Neural progenitor cell (in vitro differentiated cells): ENCODE results near the gene CHRM4. TPM values are rescaled to one million over a fixed set of nuclear protein-coding genes. Genes with fewer than 3 reads are reported as not detected.

Experiments used
- DNase-seq: peaks from one replicate; pipeline ENCODE4 v3.0.0-alpha.2; 2016; ENCODE audit warnings: low spot score
- H2AFZ ChIP-seq: fragments of 200-600 bp; sonication (generic); replicated peaks from 2 replicates; pipeline ENCODE4 v1.6.1; 2016; ENCODE audit warnings: antibody characterized with exemption
- H3F3A ChIP-seq: fragments of 200-600 bp; sonication (generic); 2 replicates; pipeline ENCODE4 v1.6.1; 2016; ENCODE audit warnings: antibody characterized with exemption, low read depth
- H3K27ac ChIP-seq: fragments of 200-600 bp; sonication (generic); 2 replicates; pipeline ENCODE4 v1.5.1; 2016; ENCODE audit warnings: mild to moderate bottlenecking
- H3K27me3 ChIP-seq: fragments of 200-600 bp; sonication (generic); 2 replicates; pipeline ENCODE4 v1.6.1; 2016; ENCODE audit warnings: mild to moderate bottlenecking, moderate library complexity
- H3K36me3 ChIP-seq: fragments of 200-600 bp; sonication (generic); 2 replicates; pipeline ENCODE4 v1.5.1; 2016
- H3K4me1 ChIP-seq: fragments of 200-600 bp; sonication (generic); 2 replicates; pipeline ENCODE4 v1.6.1; 2016; ENCODE audit warnings: mixed run types
- H3K4me2 ChIP-seq: fragments of 200-600 bp; sonication (generic); 2 replicates; pipeline ENCODE4 v1.6.1; 2016
- H3K4me3 ChIP-seq: fragments of 200-600 bp; sonication (generic); 2 replicates; pipeline ENCODE4 v1.5.1; 2016
- H3K79me2 ChIP-seq: fragments of 200-600 bp; sonication (generic); 2 replicates; pipeline ENCODE4 v1.6.1; 2016; ENCODE audit warnings: low read depth
- H3K9ac ChIP-seq: fragments of 200-600 bp; sonication (generic); 2 replicates; pipeline ENCODE4 v1.6.1; 2016
- H3K9me3 ChIP-seq: fragments of 200-600 bp; sonication (generic); 2 replicates; pipeline ENCODE4 v1.5.1; 2016; ENCODE audit warnings: low read depth
- H4K20me1 ChIP-seq: fragments of 200-600 bp; sonication (generic); 2 replicates; pipeline ENCODE4 v1.6.1; 2016; ENCODE audit warnings: low read depth
- H3K27ac Mint-ChIP-seq: 3 replicates; pipeline ENCODE4 v1.8.0; 2021; ENCODE audit warnings: mixed read lengths
- H3K27me3 Mint-ChIP-seq: 2 replicates; pipeline ENCODE4 v1.8.0; 2022; ENCODE audit warnings: low read depth, mild to moderate bottlenecking, inconsistent platforms, moderate library complexity, mixed read lengths; ENCODE audit not compliant: insufficient read depth
- H3K36me3 Mint-ChIP-seq: 3 replicates; pipeline ENCODE4 v1.8.0; 2021; ENCODE audit warnings: mixed read lengths
- H3K4me1 Mint-ChIP-seq: 3 replicates; pipeline ENCODE4 v1.8.0; 2021; ENCODE audit warnings: mixed read lengths
- H3K4me3 Mint-ChIP-seq: 3 replicates; pipeline ENCODE4 v1.8.0; 2021; ENCODE audit warnings: mild to moderate bottlenecking, moderate library complexity, mixed read lengths
- H3K9me3 Mint-ChIP-seq: 3 replicates; pipeline ENCODE4 v1.8.0; 2020; ENCODE audit warnings: mixed read lengths
- CTCF ChIP-seq: fragments of 200-600 bp; sonication (generic); IDR thresholded peaks from 2 replicates; pipeline ENCODE4 v1.5.1; 2017; ENCODE audit warnings: antibody characterized with exemption, mild to moderate bottlenecking
- EZH2 ChIP-seq: fragments of 200-600 bp; sonication (generic); IDR thresholded peaks from 2 replicates; pipeline ENCODE4 v1.6.1; 2017; ENCODE audit warnings: antibody characterized with exemption, mild to moderate bottlenecking, moderate library complexity
- EZH2phosphoT487 ChIP-seq: fragments of 200-600 bp; sonication (generic); IDR thresholded peaks from 2 replicates; pipeline ENCODE4 v1.6.1; 2017; ENCODE audit warnings: antibody characterized with exemption
- total RNA-seq: library from RNA; depleted of rRNA; stranded (reverse); fragments of >200 nt; gene quantifications from 2 replicates; pipeline ENCODE4 v1.2.3, GENCODE V29; 2015; ENCODE audit warnings: low replicate concordance

Gene CHRM4
- total RNA-seq, 1 donor from 2014 or later: not detected

DNA sequence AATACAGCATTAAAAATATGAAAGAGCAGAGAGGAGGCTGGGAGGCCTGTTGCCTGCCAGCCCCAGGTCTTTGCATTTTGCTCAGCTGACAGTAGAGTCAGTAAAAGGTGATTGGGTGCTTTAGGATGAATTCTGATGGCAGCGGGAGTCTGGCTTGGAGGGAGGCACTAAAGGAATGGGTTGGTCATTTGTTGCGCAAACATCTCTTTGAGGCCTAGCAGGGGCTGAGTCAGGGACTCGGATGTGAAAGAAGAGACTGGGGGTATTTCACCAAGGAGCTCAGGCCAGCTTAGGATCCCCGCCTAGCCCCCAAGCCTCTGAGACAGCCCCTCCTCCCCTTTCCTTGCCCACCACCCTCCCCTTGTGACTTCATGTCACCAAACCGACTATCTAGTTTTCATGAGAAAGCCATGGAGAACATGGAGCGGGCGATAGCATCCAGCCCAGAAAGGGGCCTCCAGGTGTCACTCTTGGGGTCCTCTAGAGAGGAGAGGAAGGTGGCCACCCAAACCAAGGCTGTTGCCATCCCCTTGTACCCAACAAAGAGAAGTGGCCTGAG, 34.6 kb downstream of the CHRM4 start:
- H3K9ac ChIP-seq: no peak overlapping the region
- H3K4me1 ChIP-seq: peaks cover 42% of the 10 kb centered on the region
- no peaks in the 10 kb centered on the region for H3K9me3 ChIP-seq
- H4K20me1 ChIP-seq: peaks cover 41% of the 10 kb centered on the region
- no peak overlapping the region for H3K4me3 ChIP-seq
- Mint-ChIP-seq H3K27ac (peak overlapping the region; percentile 57), H3K4me1 (peaks cover 43% of the 10 kb centered on the region), H3K4me3 (no peak overlapping the region), H3K9me3 (no peaks in the 10 kb centered on the region), H3K27me3 (peaks cover 9% of the 10 kb centered on the region), H3K36me3 (no peaks in the 10 kb centered on the region)
- peaks cover 83% of the 10 kb centered on the region for H3K79me2 ChIP-seq
- H2AFZ ChIP-seq: no peak overlapping the region
- no peaks in the 10 kb centered on the region for H3K27me3 ChIP-seq
- peaks cover 17% of the 10 kb centered on the region for H3F3A ChIP-seq
- no peak for DNase-seq
- no peak for TF ChIP-seq EZH2phosphoT487
- no peak for TF ChIP-seq EZH2
- TF ChIP-seq CTCF: no peak
- no peak overlapping the region for H3K27ac ChIP-seq
- H3K36me3 ChIP-seq: no peaks in the 10 kb centered on the region
- H3K4me2 ChIP-seq: no peak overlapping the region

DNA sequence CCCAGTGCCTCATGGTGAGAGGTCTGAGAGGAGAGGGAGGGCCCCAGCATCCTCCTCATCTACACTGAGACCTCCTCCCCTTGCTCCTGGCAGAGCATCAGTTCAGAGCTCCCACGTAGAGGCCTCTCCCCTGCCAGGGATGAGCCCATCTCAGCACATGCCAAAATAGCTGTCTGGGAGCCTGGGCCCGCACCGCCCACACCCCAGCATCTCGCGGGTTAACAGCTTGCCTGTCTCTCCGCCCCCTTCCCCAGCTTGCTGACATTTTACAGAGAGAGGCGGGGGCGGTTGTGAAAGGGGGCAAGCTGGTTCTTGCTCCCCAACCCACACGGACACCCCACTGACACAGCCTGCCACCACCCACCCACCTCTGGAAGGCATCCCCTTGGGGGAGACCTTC, 37.9 kb downstream of the CHRM4 start:
- Histone ChIP-seq H3K4me1 (peaks cover 33% of the 10 kb centered on the region), H3K9ac (no peak overlapping the region), H2AFZ (no peak overlapping the region), H3K4me2 (peak overlapping the region; percentile 15), H3K27me3 (no peaks in the 10 kb centered on the region), H3K9me3 (no peaks in the 10 kb centered on the region), H3K4me3 (no peak overlapping the region), H3K79me2 (peaks cover 79% of the 10 kb centered on the region), H3K36me3 (no peaks in the 10 kb centered on the region), H4K20me1 (peaks cover 49% of the 10 kb centered on the region), H3K27ac (no peak overlapping the region), H3F3A (peaks cover 17% of the 10 kb centered on the region)
- Mint-ChIP-seq H3K27ac (no peak overlapping the region), H3K36me3 (no peaks in the 10 kb centered on the region), H3K4me1 (peaks cover 47% of the 10 kb centered on the region), H3K4me3 (no peak overlapping the region), H3K27me3 (peaks cover 11% of the 10 kb centered on the region), H3K9me3 (no peaks in the 10 kb centered on the region)
- no peak for DNase-seq
- TF ChIP-seq CTCF (no peak), EZH2 (no peak), EZH2phosphoT487 (no peak)

DNA sequence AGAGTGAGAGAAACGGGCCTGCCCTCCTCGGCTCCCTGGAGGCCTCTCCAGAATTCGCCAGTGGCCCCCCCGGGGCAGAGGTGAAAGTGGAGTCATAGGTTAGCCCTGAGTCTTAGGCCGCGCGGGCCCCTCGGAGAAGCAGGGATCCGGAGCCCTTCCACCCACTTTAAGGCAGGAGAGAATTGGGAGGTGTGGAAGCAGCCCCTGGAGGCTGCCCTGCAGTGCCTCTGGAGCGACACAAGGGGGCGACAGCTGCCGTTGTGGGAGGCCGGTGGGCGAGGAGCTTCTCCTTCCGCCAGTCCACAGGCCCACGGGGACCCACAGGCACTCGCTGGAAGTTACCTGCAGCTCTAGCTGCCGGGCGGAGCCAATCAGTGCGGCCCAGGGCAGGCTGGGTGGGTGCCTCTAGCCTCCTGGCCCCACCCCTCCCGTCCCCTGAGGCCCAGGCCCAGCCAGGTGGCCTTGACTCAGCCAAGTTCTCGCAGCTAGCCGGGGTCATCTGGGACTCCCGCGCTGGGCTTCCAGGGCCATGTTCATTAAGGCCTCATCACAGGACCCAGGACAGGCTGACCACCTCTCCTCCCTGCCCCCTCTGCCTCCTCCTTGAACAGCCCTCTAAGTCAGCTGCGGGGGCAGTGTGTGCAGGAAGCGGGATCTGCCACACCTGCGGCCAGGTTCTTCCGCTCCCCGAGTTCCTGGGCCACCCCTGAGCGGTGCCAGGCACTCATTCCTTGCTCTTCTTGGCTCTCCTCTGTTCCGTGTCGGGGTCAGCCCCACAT, 39.3 kb downstream of the CHRM4 start:
- H3F3A ChIP-seq: peaks cover 17% of the 10 kb centered on the region
- H3K79me2 ChIP-seq: peaks cover 78% of the 10 kb centered on the region
- H3K27ac ChIP-seq: no peak overlapping the region
- peak overlapping the region; percentile 35 for H3K4me2 ChIP-seq
- no peaks in the 10 kb centered on the region for H3K27me3 ChIP-seq
- peak; percentile 71 for DNase-seq
- Mint-ChIP-seq H3K27ac (no peak overlapping the region), H3K4me1 (peaks cover 53% of the 10 kb centered on the region), H3K4me3 (peak overlapping the region; percentile 46), H3K9me3 (no peaks in the 10 kb centered on the region), H3K36me3 (no peaks in the 10 kb centered on the region), H3K27me3 (peaks cover 13% of the 10 kb centered on the region)
- H4K20me1 ChIP-seq: peaks cover 54% of the 10 kb centered on the region
- H3K9me3 ChIP-seq: no peaks in the 10 kb centered on the region
- no peak overlapping the region for H3K4me3 ChIP-seq
- TF ChIP-seq CTCF (peak; percentile 87), EZH2 (no peak)
- no peak overlapping the region for H3K9ac ChIP-seq
- H2AFZ ChIP-seq: no peak overlapping the region
- H3K36me3 ChIP-seq: no peaks in the 10 kb centered on the region
- peaks cover 36% of the 10 kb centered on the region for H3K4me1 ChIP-seq
